ENCODE measurements around the gene NFIA. TPM values are rescaled to one million over a fixed set of nuclear protein-coding genes. Genes with fewer than 3 reads are reported as not detected.

The NFIA gene
- polyA plus RNA-seq, 1 donor (not counting 4 experiments of a cell fraction or from before 2014, with no cell fraction given), result 14.7 TPM

- no peak overlapping the region for H3K9ac ChIP-seq (ENCODE audit: control insufficient read depth, extremely low read depth, insufficient read depth, low read length)
- no peaks in the 10 kb centered on the region for H4K20me1 ChIP-seq (ENCODE audit: control insufficient read depth, extremely low read depth, insufficient read depth, low read length)
- no peak overlapping the region for H3K4me3 ChIP-seq (ENCODE audit: control insufficient read depth in 2 of 3, extremely low read depth in 1 of 3, insufficient read depth in 2 of 3, low read depth in 1 of 3, low read length in 3 of 3)
- no peaks in the 10 kb centered on the region for H3K27me3 ChIP-seq (ENCODE audit: control insufficient read depth, extremely low read depth, insufficient read depth, low read length)
- no peak for TF ChIP-seq EZH2 (IDR thresholded peaks at IDR 0.05; ENCODE audit: low read length)
- TF ChIP-seq, protein P1, sequence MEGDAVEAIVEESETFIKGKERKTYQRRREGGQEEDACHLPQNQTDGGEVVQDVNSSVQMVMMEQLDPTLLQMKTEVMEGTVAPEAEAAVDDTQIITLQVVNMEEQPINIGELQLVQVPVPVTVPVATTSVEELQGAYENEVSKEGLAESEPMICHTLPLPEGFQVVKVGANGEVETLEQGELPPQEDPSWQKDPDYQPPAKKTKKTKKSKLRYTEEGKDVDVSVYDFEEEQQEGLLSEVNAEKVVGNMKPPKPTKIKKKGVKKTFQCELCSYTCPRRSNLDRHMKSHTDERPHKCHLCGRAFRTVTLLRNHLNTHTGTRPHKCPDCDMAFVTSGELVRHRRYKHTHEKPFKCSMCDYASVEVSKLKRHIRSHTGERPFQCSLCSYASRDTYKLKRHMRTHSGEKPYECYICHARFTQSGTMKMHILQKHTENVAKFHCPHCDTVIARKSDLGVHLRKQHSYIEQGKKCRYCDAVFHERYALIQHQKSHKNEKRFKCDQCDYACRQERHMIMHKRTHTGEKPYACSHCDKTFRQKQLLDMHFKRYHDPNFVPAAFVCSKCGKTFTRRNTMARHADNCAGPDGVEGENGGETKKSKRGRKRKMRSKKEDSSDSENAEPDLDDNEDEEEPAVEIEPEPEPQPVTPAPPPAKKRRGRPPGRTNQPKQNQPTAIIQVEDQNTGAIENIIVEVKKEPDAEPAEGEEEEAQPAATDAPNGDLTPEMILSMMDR (optimal IDR thresholded peaks at IDR 0.05 in 1 of 3, IDR thresholded peaks at IDR 0.05 in 1 of 3, conservative IDR thresholded peaks at IDR 0.05 in 1 of 3; ENCODE audit: extremely low read depth in 1 of 3, insufficient read depth in 2 of 3, low read length in 3 of 3), result no peak
- no peaks in the 10 kb centered on the region for H3K9me1 ChIP-seq (ENCODE audit: control insufficient read depth, extremely low read depth, insufficient read depth, low read length)
- H3K4me1 ChIP-seq (ENCODE audit: control insufficient read depth, extremely low read depth, insufficient read depth, low read length), result peaks cover 11% of the 10 kb centered on the region
- no peaks in the 10 kb centered on the region for H3K79me2 ChIP-seq (ENCODE audit: control insufficient read depth, insufficient read depth, low read length)
- peaks cover 0 to 3% of the 10 kb centered on the region in 2 experiments for H3K36me3 ChIP-seq (ENCODE audit: control insufficient read depth in 2 of 2, extremely low read depth in 1 of 2, insufficient read depth in 2 of 2, low read length in 2 of 2)
- FAIRE-seq, result no peak
- H3K4me2 ChIP-seq (ENCODE audit: control insufficient read depth, extremely low read depth, insufficient read depth, low read depth, low read length), result no peak overlapping the region
- no peak for DNase-seq (ENCODE audit: low read depth, low spot score)
- H3K27ac ChIP-seq (ENCODE audit: control insufficient read depth, insufficient read depth, low read length), result no peak overlapping the region
- no peak overlapping the region for H2AFZ ChIP-seq (ENCODE audit: control insufficient read depth, low read length)
- H3K9me3 ChIP-seq (ENCODE audit: control insufficient read depth, low read depth, low read length), result no peaks in the 10 kb centered on the region
- dilution Hi-C loops (cut with MboI; ENCODE audit: extremely low pct_ligation_motif_present, low sequenced_read_pairs), result no loop called here
Measured at GRCh38 chr1:61378494-61379180, 296.3 kb downstream of the NFIA start.

DNA sequence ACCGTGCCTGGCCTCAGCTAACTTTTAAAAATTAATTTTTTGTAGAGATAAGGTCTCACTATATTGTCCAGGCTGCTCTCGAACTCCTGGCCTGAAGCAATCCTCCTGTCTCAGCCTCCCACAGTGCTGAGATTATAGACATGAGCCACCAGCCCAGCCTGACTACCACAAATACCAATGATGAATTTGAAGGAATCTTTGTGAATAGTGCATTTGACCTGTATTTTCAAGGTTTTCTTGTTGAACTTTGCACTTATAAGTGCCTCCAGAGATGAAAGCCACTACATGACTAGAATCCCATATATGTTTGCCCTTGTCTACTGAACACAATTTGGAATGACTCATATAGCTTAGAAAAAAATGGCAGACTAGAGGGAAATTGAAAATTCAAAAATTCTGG, 297.3 kb downstream of the NFIA start:
- Histone ChIP-seq H3K4me1 (ENCODE audit: control insufficient read depth, extremely low read depth, insufficient read depth, low read length) (peaks cover 11% of the 10 kb centered on the region), H3K9me3 (ENCODE audit: control insufficient read depth, low read depth, low read length) (no peaks in the 10 kb centered on the region), H3K9ac (ENCODE audit: control insufficient read depth, extremely low read depth, insufficient read depth, low read length) (no peak overlapping the region), H2AFZ (ENCODE audit: control insufficient read depth, low read length) (no peak overlapping the region), H3K9me1 (ENCODE audit: control insufficient read depth, extremely low read depth, insufficient read depth, low read length) (no peaks in the 10 kb centered on the region), H3K27ac (ENCODE audit: control insufficient read depth, insufficient read depth, low read length) (no peak overlapping the region), H3K4me3 (ENCODE audit: control insufficient read depth in 2 of 3, extremely low read depth in 1 of 3, insufficient read depth in 2 of 3, low read depth in 1 of 3, low read length in 3 of 3) (no peak overlapping the region), H3K4me2 (ENCODE audit: control insufficient read depth, extremely low read depth, insufficient read depth, low read depth, low read length) (no peak overlapping the region), H3K79me2 (ENCODE audit: control insufficient read depth, insufficient read depth, low read length) (no peaks in the 10 kb centered on the region), H3K36me3 (ENCODE audit: control insufficient read depth in 2 of 2, extremely low read depth in 1 of 2, insufficient read depth in 2 of 2, low read length in 2 of 2) (peaks cover 0 to 3% of the 10 kb centered on the region in 2 experiments), H3K27me3 (ENCODE audit: control insufficient read depth, extremely low read depth, insufficient read depth, low read length) (no peaks in the 10 kb centered on the region), H4K20me1 (ENCODE audit: control insufficient read depth, extremely low read depth, insufficient read depth, low read length) (no peaks in the 10 kb centered on the region)
- TF ChIP-seq, protein P1 (optimal IDR thresholded peaks at IDR 0.05 in 1 of 3, IDR thresholded peaks at IDR 0.05 in 1 of 3, conservative IDR thresholded peaks at IDR 0.05 in 1 of 3; ENCODE audit: extremely low read depth in 1 of 3, insufficient read depth in 2 of 3, low read length in 3 of 3), result no peak
- no peak for TF ChIP-seq EZH2 (IDR thresholded peaks at IDR 0.05; ENCODE audit: low read length)
- no peak for FAIRE-seq
- DNase-seq (ENCODE audit: low read depth, low spot score), result no peak
- dilution Hi-C loops (cut with MboI; ENCODE audit: extremely low pct_ligation_motif_present, low sequenced_read_pairs), result no loop called here
